Astrocyte (in vitro differentiated cells and primary cell): ENCODE data around the gene ACSM2A. TPM values are rescaled to one million over a fixed set of nuclear protein-coding genes. Genes with fewer than 3 reads are reported as not detected.
"Not testable (repeated sequence)": the region's sequence is repeated elsewhere in the genome, so short reads cannot be mapped to it uniquely, and the experiment has no call there.

Experiments
- DNase-seq: peaks from one replicate; pipeline ENCODE4 v3.0.0-alpha.2; 2010; ENCODE audit warnings: low read depth
- FAIRE-seq: peaks from 2 replicates; lab custom pipeline; 2011; peaks lifted over from hg19 to GRCh38; lab: Jason Lieb, UNC
- H2AFZ ChIP-seq: 2 replicates; pipeline ENCODE4 v1.6.0; 2012; ENCODE audit warnings: low read depth, low read length, inconsistent platforms
- H3K27ac ChIP-seq: 2 replicates; pipeline ENCODE4 v1.5.1; 2011; ENCODE audit warnings: low read depth, low read length, inconsistent platforms
- H3K27me3 ChIP-seq: 2 replicates; pipeline ENCODE4 v1.6.0; 2011; ENCODE audit warnings: low read length, inconsistent platforms; ENCODE audit not compliant: insufficient read depth
- H3K36me3 ChIP-seq: 2 replicates; pipeline ENCODE4 v1.5.1; 2011; ENCODE audit warnings: low read length, inconsistent platforms; ENCODE audit not compliant: insufficient read depth
- H3K4me1 ChIP-seq: 2 replicates; pipeline ENCODE4 v1.5.1; 2011; ENCODE audit warnings: low read length, inconsistent platforms; ENCODE audit not compliant: insufficient read depth
- H3K4me2 ChIP-seq: 2 replicates; pipeline ENCODE4 v1.6.0; 2012; ENCODE audit warnings: low read length, inconsistent platforms
- H3K4me3 ChIP-seq: 2 replicates; pipeline ENCODE4 v1.5.1; 2011; ENCODE audit warnings: low read depth, mild to moderate bottlenecking, low read length, inconsistent platforms; ENCODE audit not compliant: insufficient read depth
- H3K79me2 ChIP-seq: 2 replicates; pipeline ENCODE4 v1.6.0; 2012; ENCODE audit warnings: mild to moderate bottlenecking, low read length, inconsistent platforms; ENCODE audit not compliant: insufficient read depth
- H3K9ac ChIP-seq: 2 replicates; pipeline ENCODE4 v1.6.0; 2012; ENCODE audit warnings: mild to moderate bottlenecking, low read length, inconsistent platforms
- H3K9me3 ChIP-seq: 2 replicates; pipeline ENCODE4 v1.5.1; 2012; ENCODE audit warnings: low read depth, mild to moderate bottlenecking, low read length, inconsistent platforms; ENCODE audit not compliant: insufficient read depth
- H4K20me1 ChIP-seq: 2 replicates; pipeline ENCODE4 v1.6.0; 2012; ENCODE audit warnings: low read length, inconsistent platforms; ENCODE audit not compliant: insufficient read depth
- H3K27ac Mint-ChIP-seq: one replicate; pipeline ENCODE4 v1.8.0; 2021; ENCODE audit warnings: mild to moderate bottlenecking, mixed read lengths; ENCODE audit not compliant: unreplicated experiment
- H3K27me3 Mint-ChIP-seq: one replicate; pipeline ENCODE4 v1.8.0; 2021; ENCODE audit warnings: low read depth, mixed read lengths; ENCODE audit not compliant: unreplicated experiment
- H3K36me3 Mint-ChIP-seq: one replicate; pipeline ENCODE4 v1.8.0; 2021; ENCODE audit warnings: low read depth, mixed read lengths; ENCODE audit not compliant: unreplicated experiment
- H3K4me1 Mint-ChIP-seq: one replicate; pipeline ENCODE4 v1.8.0; 2021; ENCODE audit warnings: low read depth, mixed read lengths; ENCODE audit not compliant: unreplicated experiment
- H3K4me3 Mint-ChIP-seq: one replicate; pipeline ENCODE4 v1.8.0; 2021; ENCODE audit warnings: mild to moderate bottlenecking, moderate library complexity, mixed read lengths; ENCODE audit not compliant: unreplicated experiment
- H3K9me3 Mint-ChIP-seq: one replicate; pipeline ENCODE4 v1.8.0; 2021; ENCODE audit warnings: mild to moderate bottlenecking, mixed read lengths; ENCODE audit not compliant: unreplicated experiment
- EZH2 ChIP-seq: IDR thresholded peaks from 2 replicates; pipeline ENCODE4 v1.6.1; 2012; ENCODE audit warnings: mild to moderate bottlenecking, low read length, inconsistent platforms; ENCODE audit not compliant: insufficient read depth
- total RNA-seq: library from RNA; stranded (reverse); gene quantifications from 2 replicates; pipeline ENCODE4 v1.2.1, GENCODE V29; 2021
- TF ChIP-seq, protein P1 (sequence below): IDR thresholded peaks from 2 replicates; pipeline ENCODE4 v1.5.1; 2011; ENCODE audit warnings: low read depth, mild to moderate bottlenecking, inconsistent platforms, low read length, moderate library complexity; ENCODE audit not compliant: insufficient read depth

The ACSM2A gene
- total RNA-seq, 1 donor from 2014 or later, result 0.14 TPM

- no peaks in the 10 kb centered on the region for H3K4me1 ChIP-seq
- no peak overlapping the region for H3K4me3 ChIP-seq
- H3K4me3 Mint-ChIP-seq, result no peak overlapping the region
- H3K9me3 Mint-ChIP-seq, result no peaks in the 10 kb centered on the region
- no peaks in the 10 kb centered on the region for H3K79me2 ChIP-seq
- H3K36me3 ChIP-seq, result no peaks in the 10 kb centered on the region
- no peaks in the 10 kb centered on the region for H3K27me3 ChIP-seq
- H3K27ac Mint-ChIP-seq, result peak overlapping the region; percentile 82
- no peak for TF ChIP-seq EZH2
- TF ChIP-seq, protein P1, sequence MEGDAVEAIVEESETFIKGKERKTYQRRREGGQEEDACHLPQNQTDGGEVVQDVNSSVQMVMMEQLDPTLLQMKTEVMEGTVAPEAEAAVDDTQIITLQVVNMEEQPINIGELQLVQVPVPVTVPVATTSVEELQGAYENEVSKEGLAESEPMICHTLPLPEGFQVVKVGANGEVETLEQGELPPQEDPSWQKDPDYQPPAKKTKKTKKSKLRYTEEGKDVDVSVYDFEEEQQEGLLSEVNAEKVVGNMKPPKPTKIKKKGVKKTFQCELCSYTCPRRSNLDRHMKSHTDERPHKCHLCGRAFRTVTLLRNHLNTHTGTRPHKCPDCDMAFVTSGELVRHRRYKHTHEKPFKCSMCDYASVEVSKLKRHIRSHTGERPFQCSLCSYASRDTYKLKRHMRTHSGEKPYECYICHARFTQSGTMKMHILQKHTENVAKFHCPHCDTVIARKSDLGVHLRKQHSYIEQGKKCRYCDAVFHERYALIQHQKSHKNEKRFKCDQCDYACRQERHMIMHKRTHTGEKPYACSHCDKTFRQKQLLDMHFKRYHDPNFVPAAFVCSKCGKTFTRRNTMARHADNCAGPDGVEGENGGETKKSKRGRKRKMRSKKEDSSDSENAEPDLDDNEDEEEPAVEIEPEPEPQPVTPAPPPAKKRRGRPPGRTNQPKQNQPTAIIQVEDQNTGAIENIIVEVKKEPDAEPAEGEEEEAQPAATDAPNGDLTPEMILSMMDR, result no peak
- no peak overlapping the region for H2AFZ ChIP-seq
- H3K9ac ChIP-seq, result no peak overlapping the region
- FAIRE-seq (no peak), DNase-seq (no peak)
- no peaks in the 10 kb centered on the region for H4K20me1 ChIP-seq
- H3K27me3 Mint-ChIP-seq, result no peaks in the 10 kb centered on the region
- H3K27ac ChIP-seq, result no peak overlapping the region
- H3K4me1 Mint-ChIP-seq, result peaks cover 9% of the 10 kb centered on the region
- no peaks in the 10 kb centered on the region for H3K36me3 Mint-ChIP-seq
- H3K4me2 ChIP-seq, result no peak overlapping the region
- H3K9me3 ChIP-seq, result no peaks in the 10 kb centered on the region
Measured at GRCh38 chr16:20441191-20441590, 10.1 kb upstream of the ACSM2A start.

DNA sequence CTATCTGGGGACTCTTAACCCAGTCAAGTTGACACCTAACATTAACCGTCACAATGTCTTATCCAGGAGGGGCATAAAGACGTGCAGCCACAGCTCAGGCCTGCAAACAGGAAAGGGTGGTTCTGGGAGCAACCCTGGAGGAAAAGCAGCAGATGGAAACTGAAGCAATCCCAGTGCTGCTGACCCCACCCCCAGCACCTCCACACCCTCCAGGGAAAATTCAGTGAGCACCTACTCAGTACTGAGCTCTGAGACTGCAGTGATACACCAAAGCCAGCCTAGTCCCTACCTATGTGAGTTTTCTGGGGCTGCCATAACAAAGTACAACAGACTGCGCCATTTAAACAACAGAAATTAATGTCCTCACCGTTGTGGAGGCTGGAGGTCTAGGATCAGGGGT lies 9.5 kb upstream of the ACSM2A start:
- not testable (repeated sequence) for H2AFZ ChIP-seq, FAIRE-seq

DNA sequence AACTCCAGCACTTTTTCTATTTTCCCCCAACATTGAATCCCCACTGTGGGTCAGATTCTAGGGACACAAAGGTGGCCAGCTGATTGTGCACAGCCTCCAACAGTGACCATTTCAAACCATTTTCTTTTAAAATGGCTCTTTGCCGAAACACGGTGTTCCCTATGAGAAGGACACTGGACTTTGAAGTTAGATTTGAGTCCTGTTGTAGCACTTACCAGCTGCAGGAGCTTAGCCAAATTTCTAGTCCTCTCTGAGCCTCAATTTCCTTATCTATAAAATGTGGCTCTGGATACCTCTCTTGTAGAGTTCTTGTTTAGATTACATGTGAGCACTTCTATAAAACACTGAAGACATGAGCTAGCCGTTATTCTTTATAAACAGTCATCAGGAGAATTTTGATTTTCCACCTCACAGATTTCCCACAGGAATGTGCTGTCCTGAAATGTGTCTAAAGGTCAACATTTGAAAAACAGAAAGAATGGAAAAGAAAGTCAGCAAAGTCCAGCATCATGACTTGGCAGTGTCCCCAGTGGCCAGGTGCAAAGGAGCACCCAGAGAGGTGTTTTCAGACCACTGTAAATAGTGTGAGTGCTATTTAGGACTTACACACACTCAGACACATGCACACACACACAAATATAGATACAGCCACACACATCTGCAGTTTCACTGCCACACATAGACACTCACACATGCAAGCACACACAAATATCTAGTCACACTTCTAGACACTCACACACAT lies 4.5 kb upstream of the ACSM2A start:
- not testable (repeated sequence) for H4K20me1 ChIP-seq, H3K36me3 Mint-ChIP-seq, H3K27me3 Mint-ChIP-seq, H3K36me3 ChIP-seq, H3K9ac ChIP-seq, H3K4me3 Mint-ChIP-seq, FAIRE-seq, H3K4me2 ChIP-seq, H3K4me1 ChIP-seq, H3K27ac Mint-ChIP-seq, H3K27me3 ChIP-seq, H3K27ac ChIP-seq, H3K4me1 Mint-ChIP-seq, H3K4me3 ChIP-seq, H3K79me2 ChIP-seq, H3K9me3 Mint-ChIP-seq, H3K9me3 ChIP-seq, H2AFZ ChIP-seq, DNase-seq

More for the DNA sequence above, 9.5 kb upstream of the ACSM2A start:
- H4K20me1 ChIP-seq, H3K36me3 ChIP-seq, H3K4me1 Mint-ChIP-seq, H3K9ac ChIP-seq, DNase-seq, H3K9me3 ChIP-seq, H3K27ac Mint-ChIP-seq, H3K4me3 ChIP-seq, H3K4me3 Mint-ChIP-seq, H3K79me2 ChIP-seq, H3K27me3 Mint-ChIP-seq, H3K27me3 ChIP-seq, H3K27ac ChIP-seq, H3K4me2 ChIP-seq, H3K4me1 ChIP-seq, H3K9me3 Mint-ChIP-seq, H3K36me3 Mint-ChIP-seq: not testable (repeated sequence)

DNA sequence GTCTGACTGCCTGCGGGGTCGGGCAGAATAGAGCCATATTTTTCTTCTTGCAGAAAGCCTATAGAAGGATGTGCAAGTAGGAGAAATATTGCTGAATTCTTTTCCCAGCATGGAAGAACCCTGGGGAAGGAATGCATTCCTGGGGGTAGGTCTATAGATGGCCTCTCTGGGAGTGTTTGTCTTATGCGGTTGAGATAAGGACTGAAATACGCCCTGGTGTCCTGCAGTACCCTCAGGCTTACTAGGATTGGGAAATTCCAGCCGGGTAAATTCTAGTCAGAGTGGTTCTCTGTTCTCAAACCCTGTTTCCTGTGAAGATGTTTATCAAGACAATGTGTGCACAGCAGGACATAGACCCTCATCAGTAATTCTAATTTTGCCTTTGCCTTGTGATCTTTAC lies 2.3 kb downstream of the ACSM2A start:
- H3K36me3 ChIP-seq, DNase-seq, H3K4me3 ChIP-seq, FAIRE-seq, H3K9me3 ChIP-seq, H3K4me1 Mint-ChIP-seq, H3K4me2 ChIP-seq, H3K27ac Mint-ChIP-seq, H2AFZ ChIP-seq, H3K27me3 Mint-ChIP-seq, H3K9ac ChIP-seq, H4K20me1 ChIP-seq, H3K9me3 Mint-ChIP-seq, H3K4me1 ChIP-seq, H3K4me3 Mint-ChIP-seq, H3K36me3 Mint-ChIP-seq, H3K79me2 ChIP-seq, H3K27me3 ChIP-seq, H3K27ac ChIP-seq: not testable (repeated sequence)

DNA sequence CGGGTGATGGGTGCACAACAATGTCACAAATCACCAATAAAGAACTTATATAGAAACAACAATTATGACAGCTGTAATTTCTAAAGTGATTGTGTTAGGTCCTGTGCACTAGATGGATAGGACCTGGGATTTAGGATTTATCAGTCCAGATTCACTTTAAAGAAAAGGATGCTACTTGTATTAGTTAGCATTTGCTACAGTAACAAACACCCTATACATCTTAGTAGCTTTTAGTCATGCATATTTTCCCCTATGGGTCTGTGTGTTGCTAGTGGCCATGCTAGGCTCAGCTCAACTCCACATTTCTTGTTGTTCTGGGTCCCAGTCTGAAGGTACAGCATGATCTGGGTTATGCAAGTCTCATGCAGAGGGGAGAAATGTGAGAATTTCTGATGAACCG lies 7.9 kb downstream of the ACSM2A start:
- not testable (repeated sequence) for H3K36me3 ChIP-seq, H3K79me2 ChIP-seq, H3K27ac ChIP-seq, H3K4me1 Mint-ChIP-seq, H3K27me3 Mint-ChIP-seq, H3K9ac ChIP-seq, H3K9me3 ChIP-seq, H3K4me3 ChIP-seq, H3K4me2 ChIP-seq, H3K27ac Mint-ChIP-seq, H4K20me1 ChIP-seq, H2AFZ ChIP-seq, H3K9me3 Mint-ChIP-seq, H3K4me1 ChIP-seq, FAIRE-seq, H3K4me3 Mint-ChIP-seq, H3K27me3 ChIP-seq, H3K36me3 Mint-ChIP-seq, DNase-seq
